Nephron (organoid): ENCODE results near the gene SCMH1.
A peak's percentile ranks its signal among the peaks of the same experiment; 100 is the strongest.

Experiments used
- H3K27ac Mint-ChIP-seq, 3 experiments: 2 replicates each; pipeline ENCODE4 v1.8.0; 2020; ENCODE audit warnings: mixed read lengths in 3 of 3, mild to moderate bottlenecking in 2 of 3, moderate library complexity in 1 of 3
- H3K27me3 Mint-ChIP-seq: 2 replicates; pipeline ENCODE4 v1.8.0; 2021; ENCODE audit warnings: low read depth, mild to moderate bottlenecking, moderate library complexity, mixed read lengths
- H3K36me3 Mint-ChIP-seq: 2 replicates; pipeline ENCODE4 v1.8.0; 2020; ENCODE audit warnings: low read depth, mixed read lengths
- H3K4me1 Mint-ChIP-seq: 2 replicates; pipeline ENCODE4 v1.8.0; 2020; ENCODE audit warnings: mixed read lengths
- H3K4me3 Mint-ChIP-seq, 3 experiments: 2 replicates each; pipeline ENCODE4 v1.8.0; 2020; ENCODE audit warnings: mild to moderate bottlenecking in 3 of 3, mixed read lengths in 3 of 3, moderate library complexity in 2 of 3
- H3K9me3 Mint-ChIP-seq: 2 replicates; pipeline ENCODE4 v1.8.0; 2020; ENCODE audit warnings: mixed read lengths
- CTCF ChIP-seq, 3 experiments: fragments of 200-600 bp; sonication (generic); IDR thresholded peaks; one replicate each; pipeline ENCODE4 v1.5.0; 2021; ENCODE audit warnings: antibody characterized with exemption in 3 of 3; ENCODE audit not compliant: unreplicated experiment in 3 of 3

SCMH1 gene

GRCh38 chr1:41110736-41111135, 131.4 kb downstream of the SCMH1 start:
- Mint-ChIP-seq H3K27me3 (no peaks in the 10 kb centered on the region), H3K27ac (peak overlapping the region in 2 of 3 experiments; percentile 96 to 97), H3K9me3 (no peaks in the 10 kb centered on the region), H3K4me3 (no peak overlapping the region), H3K36me3 (peaks cover 60% of the 10 kb centered on the region), H3K4me1 (peaks cover 37% of the 10 kb centered on the region)
- no peak for TF ChIP-seq CTCF (IDR thresholded peaks at IDR 0.05; ENCODE audit: unreplicated experiment in 3 of 3)

- Mint-ChIP-seq H3K9me3 (no peaks in the 10 kb centered on the region), H3K4me1 (peaks cover 37% of the 10 kb centered on the region), H3K27ac (peak overlapping the region in 2 of 3 experiments; percentile 96 to 97), H3K36me3 (peaks cover 59% of the 10 kb centered on the region), H3K4me3 (no peak overlapping the region), H3K27me3 (no peaks in the 10 kb centered on the region)
- TF ChIP-seq CTCF (IDR thresholded peaks at IDR 0.05; ENCODE audit: unreplicated experiment in 3 of 3), result no peak
Measured at GRCh38 chr1:41110286-41110685, 131.8 kb downstream of the SCMH1 start.

- H3K9me3 Mint-ChIP-seq, result no peaks in the 10 kb centered on the region
- H3K27me3 Mint-ChIP-seq, result no peaks in the 10 kb centered on the region
- peak overlapping the region in 1 of 3 experiments; percentile 16 for H3K4me3 Mint-ChIP-seq
- no peak for TF ChIP-seq CTCF (IDR thresholded peaks at IDR 0.05; ENCODE audit: unreplicated experiment in 3 of 3)
- H3K4me1 Mint-ChIP-seq, result peaks cover 37% of the 10 kb centered on the region
- H3K36me3 Mint-ChIP-seq, result peaks cover 54% of the 10 kb centered on the region
- H3K27ac Mint-ChIP-seq, result peak overlapping the region; percentile 51 to 97 (median 96)
Measured at GRCh38 chr1:41109310-41110197, 132.6 kb downstream of the SCMH1 start.

- peaks cover 43% of the 10 kb centered on the region for H3K4me1 Mint-ChIP-seq
- no peak overlapping the region for H3K4me3 Mint-ChIP-seq
- H3K36me3 Mint-ChIP-seq, result peaks cover 47% of the 10 kb centered on the region
- H3K27ac Mint-ChIP-seq, result peak overlapping the region; percentile 51 to 97 (median 96)
- H3K9me3 Mint-ChIP-seq, result no peaks in the 10 kb centered on the region
- no peaks in the 10 kb centered on the region for H3K27me3 Mint-ChIP-seq
- no peak for TF ChIP-seq CTCF (IDR thresholded peaks at IDR 0.05; ENCODE audit: unreplicated experiment in 3 of 3)
Measured at GRCh38 chr1:41108696-41109275, 133.3 kb downstream of the SCMH1 start.

GRCh38 chr1:41103766-41104165, 138.3 kb downstream of the SCMH1 start:
- no peaks in the 10 kb centered on the region for H3K27me3 Mint-ChIP-seq

More at GRCh38 chr1:41103766-41104165, 138.3 kb downstream of the SCMH1 start:
- peak overlapping the region in 2 of 3 experiments; percentile 17 to 31 for H3K27ac Mint-ChIP-seq
- no peak overlapping the region for H3K4me3 Mint-ChIP-seq
- H3K9me3 Mint-ChIP-seq, result no peaks in the 10 kb centered on the region
- H3K4me1 Mint-ChIP-seq, result peaks cover 59% of the 10 kb centered on the region
- no peak for TF ChIP-seq CTCF (IDR thresholded peaks at IDR 0.05; ENCODE audit: unreplicated experiment in 3 of 3)
- peaks cover 28% of the 10 kb centered on the region for H3K36me3 Mint-ChIP-seq
